Upper lobe of left lung (tissue), 4 donors: ENCODE data around the gene PCDHB15.

Experiments used
- CTCF ChIP-seq, 6 experiments: fragments of 450-650 bp in 4 of 6; fragments of 200-600 bp in 2 of 6; sonication (generic) in 2 of 6; IDR thresholded peaks; one replicate each; pipeline ENCODE4 v1.5.1; 2016 to 2019; ENCODE audit warnings: antibody characterized with exemption in 6 of 6
- POLR2A ChIP-seq, 4 donors: fragments of 450-650 bp; IDR thresholded peaks; one replicate each; pipeline ENCODE4 v1.5.1; 2016 to 2017; ENCODE audit warnings: antibody characterized with exemption in 4 of 4, mild to moderate bottlenecking in 2 of 4

- TF ChIP-seq POLR2A (IDR thresholded peaks at IDR 0.05) (no peak), CTCF (IDR thresholded peaks at IDR 0.05) (no peak)
These were observed 53.2 kb downstream of the PCDHB15 start for GRCh38 chr5:141298376-141298775.
